GM12878 (cell line): ENCODE results near the gene MEIOC. TPM values are rescaled to one million over a fixed set of nuclear protein-coding genes. Genes with fewer than 3 reads are reported as not detected.
A peak's percentile ranks its signal among the peaks of the same experiment; 100 is the strongest.
"Not testable (repeated sequence)": the region's sequence is repeated elsewhere in the genome, so short reads cannot be mapped to it uniquely, and the experiment has no call there.

Experiments used
- ATAC-seq: fragments of 200-7000 bp; cut with Tn5 transposase; 3 replicates; pipeline ENCODE4 v1.9.1; 2020; ENCODE audit warnings: mild to moderate bottlenecking, moderate library complexity
- BruUV-seq: library from RNA; stranded (reverse); fragments of 400-500 nt; replicated peaks from 2 replicates; lab custom pipeline; 2021; lab: Mats Ljungman, UMichigan
- CTCF ChIA-PET: fragments of 300-600 bp; sonication (Branson Sonifier 250); formaldehyde crosslinking; extraction: SDS; loops from one replicate; lab custom pipeline; 2021; ENCODE audit warnings: inconsistent platforms; lab: Yijun Ruan, JAX
- POLR2A ChIA-PET: fragments of 350-600 bp; formaldehyde crosslinking; extraction: SDS; loops from one replicate; lab custom pipeline; 2021; ENCODE audit warnings: inconsistent platforms; lab: Charles Lee
- RAD21 ChIA-PET: fragments of 300-600 bp; sonication (Branson Sonifier 250); formaldehyde crosslinking; loops from one replicate; lab custom pipeline; 2023; ENCODE audit warnings: antibody characterized with exemption; ENCODE audit not compliant: unreplicated experiment; lab: Charles Lee
- SMC1A ChIA-PET: fragments of 300-600 bp; sonication (Branson Sonifier 250); formaldehyde crosslinking; loops from one replicate; lab custom pipeline; 2023; ENCODE audit not compliant: unreplicated experiment, uncharacterized antibody; lab: Charles Lee
- DNase-seq: peaks from one replicate; pipeline ENCODE4 v3.0.0-alpha.2; 2011; ENCODE audit warnings: low read depth, low spot score
- FAIRE-seq: peaks from 3 replicates; lab custom pipeline; 2011; peaks lifted over from hg19 to GRCh38; lab: Jason Lieb, UNC
- H2AFZ ChIP-seq: 2 replicates; pipeline ENCODE4 v1.6.0; 2011; ENCODE audit warnings: low read depth, low read length, control low read depth; ENCODE audit not compliant: control insufficient read depth
- H3K27ac ChIP-seq: 2 replicates; pipeline ENCODE4 v1.5.1; 2011; ENCODE audit warnings: control low read depth; ENCODE audit not compliant: control insufficient read depth, insufficient read depth
- H3K27me3 ChIP-seq, 2 experiments: replicated peaks in 1 of 2; 2 replicates each; pipeline versions ENCODE4 v1.6.0 to v1.6.1; 2011; ENCODE audit warnings: low read length in 1 of 2; ENCODE audit not compliant: control insufficient read depth in 2 of 2, insufficient read depth in 2 of 2
- H3K36me3 ChIP-seq, 2 experiments: 2 replicates each; pipeline ENCODE4 v1.5.1; 2011; ENCODE audit warnings: low read length in 1 of 2; ENCODE audit not compliant: control insufficient read depth in 2 of 2, insufficient read depth in 2 of 2
- H3K4me1 ChIP-seq: 2 replicates; pipeline ENCODE4 v1.6.1; 2011; ENCODE audit warnings: mild to moderate bottlenecking, low read length, moderate library complexity, mixed read lengths; ENCODE audit not compliant: control insufficient read depth, insufficient read depth
- H3K4me2 ChIP-seq: 2 replicates; pipeline ENCODE4 v1.6.0; 2011; ENCODE audit warnings: control low read depth; ENCODE audit not compliant: control insufficient read depth, insufficient read depth
- H3K4me3 ChIP-seq: fragments of 200-600 bp; sonication (generic); 2 replicates; pipeline ENCODE4 v1.5.1; 2016
- H3K79me2 ChIP-seq: 2 replicates; pipeline ENCODE4 v1.6.0; 2011; ENCODE audit warnings: low read length; ENCODE audit not compliant: control insufficient read depth, insufficient read depth
- H3K9ac ChIP-seq: 2 replicates; pipeline ENCODE4 v1.8.0; 2011; ENCODE audit warnings: low read length, control low read depth, mixed read lengths; ENCODE audit not compliant: control insufficient read depth, insufficient read depth
- H3K9me3 ChIP-seq: replicated peaks from 3 replicates; pipeline ENCODE4 v1.5.1; 2011; ENCODE audit warnings: mild to moderate bottlenecking, low read length; ENCODE audit not compliant: control insufficient read depth, insufficient read depth
- H4K20me1 ChIP-seq: 2 replicates; pipeline ENCODE4 v1.6.0; 2011; ENCODE audit not compliant: control insufficient read depth, insufficient read depth
- BCL3 ChIP-seq: IDR thresholded peaks from 2 replicates; pipeline ENCODE4 v1.6.1; 2011; ENCODE audit warnings: borderline replicate concordance, low read depth, mild to moderate bottlenecking, moderate library complexity, low read length; ENCODE audit not compliant: insufficient read depth, poor library complexity, severe bottlenecking
- CREB1 ChIP-seq: IDR thresholded peaks from 2 replicates; pipeline ENCODE4 v1.6.1; 2012; ENCODE audit warnings: low read depth, mild to moderate bottlenecking, inconsistent platforms
- CTCF ChIP-seq, 3 experiments: IDR thresholded peaks in 2 of 3; conservative IDR thresholded peaks in 1 of 3; 2 replicates each; pipeline ENCODE4 v1.5.1; 2011; ENCODE audit warnings: low read depth in 3 of 3, low read length in 3 of 3, mild to moderate bottlenecking in 3 of 3, control low read depth in 2 of 3, moderate library complexity in 2 of 3, inconsistent platforms in 1 of 3, mixed read lengths in 1 of 3; ENCODE audit not compliant: control insufficient read depth in 2 of 3, insufficient read depth in 1 of 3; ENCODE audit errors: extremely low read depth in 1 of 3
- HDGF ChIP-seq: fragments of 450-650 bp; IDR thresholded peaks from 2 replicates; pipeline ENCODE4 v1.6.1; 2016; ENCODE audit warnings: antibody characterized with exemption
- NBN ChIP-seq: fragments of 450-650 bp; IDR thresholded peaks from 2 replicates; pipeline ENCODE4 v1.6.1; 2016
- NRF1 ChIP-seq: conservative IDR thresholded peaks from 2 replicates; pipeline ENCODE4 v1.6.1; 2011; ENCODE audit warnings: mild to moderate bottlenecking, low read depth, low read length, improper control_type of control experiment
- PBX3 ChIP-seq: IDR thresholded peaks from 2 replicates; pipeline ENCODE4 v1.6.1; 2011; ENCODE audit warnings: mild to moderate bottlenecking, low read depth, low read length, moderate library complexity; ENCODE audit not compliant: insufficient replicate concordance
- PKNOX1 ChIP-seq: fragments of 450-650 bp; IDR thresholded peaks from 2 replicates; pipeline ENCODE4 v1.6.1; 2016; ENCODE audit warnings: mild to moderate bottlenecking
- WGBS: methylation state at CpG from one replicate; pipeline ENCODE4 v1.1.6; 2016; ENCODE audit warnings: low lambda C conversion rate; ENCODE audit not compliant: insufficient replicate concordance, insufficient coverage; ENCODE audit errors: missing lambda C conversion rate; 5-methylcytosine and 5-hydroxymethylcytosine counted together
- in situ Hi-C: fragments of 300-500 bp; cut with MboI; formaldehyde crosslinking; loops from 9 replicates; pipeline ENCODE4 v1.14.3; 2018; ENCODE audit warnings: mixed read lengths
- intact Hi-C: fragments of 100-400 bp; cut with micrococcal nuclease; formaldehyde crosslinking; loops from one replicate; pipeline ENCODE4 v1.14.2; 2022; ENCODE audit not compliant: unreplicated experiment
- polyA plus RNA-seq, 11 experiments: library from polyadenylated mRNA; depleted of rRNA in 4 of 11; unstranded in 6 of 11; stranded (reverse) in 5 of 11; fragments of >200 nt; fragmentation: Nextera tagmentation in 4 of 11; fragmentation: Illumina TruSeq in 1 of 11; extraction: Ambion mirVana in 4 of 11; extraction: Trizol in 1 of 11; gene quantifications; 1 replicate in 1 of 11; 2 replicates in 10 of 11; pipeline versions ENCODE4 v1.2.1 to v1.2.3, GENCODE V29; 2011 to 2016; ENCODE audit warnings: inconsistent platforms in 2 of 11, missing spikeins in 2 of 11, low read depth in 1 of 11
- total RNA-seq, 4 experiments: library from RNA; depleted of rRNA in 3 of 4; stranded (reverse); fragments of >200 nt in 3 of 4; fragmentation: Illumina TruSeq in 1 of 4; extraction: Trizol in 1 of 4; gene quantifications; 2 replicates each; pipeline versions ENCODE4 v1.2.1 to v1.2.3, GENCODE V29; 2013 to 2021

Gene MEIOC
- total and polyA plus RNA-seq, 10 of the 15 experiments (the other 5 are each of a cell fraction or from before 2014, with no cell fraction given), result 0.01 to 0.48 (median 0.12) TPM; not detected in 4

- TF ChIP-seq PKNOX1 (no peak), NBN (0 out of 2 replicates have a peak, but pooled peaks have one; percentile 44), NRF1 (peak; percentile 69), CREB1 (0 out of 2 replicates have a peak, but pooled peaks have one; percentile 34)
Measured at GRCh38 chr17:44689477-44690217, 33.4 kb downstream of the MEIOC start, which contains the start of gene CCDC43 (continued).

GRCh38 chr17:44690746-44691306 is 34.6 kb downstream of the MEIOC start:
- H4K20me1 ChIP-seq, H3K9ac ChIP-seq, H2AFZ ChIP-seq, in situ Hi-C loops, BruUV-seq, intact Hi-C loops, FAIRE-seq, DNase-seq, H3K27me3 ChIP-seq, H3K4me3 ChIP-seq, H3K27ac ChIP-seq, H3K9me3 ChIP-seq, H3K4me1 ChIP-seq, H3K36me3 ChIP-seq: not testable (repeated sequence)
- peak; percentile 52 for ATAC-seq
- RAD21 ChIA-PET, result interaction anchor here (0.5 to 1.1 kb wide), 3 partner anchors 21 to 145 kb away, joined by 3 to 4 read pairs (median 4); no protein-coding TSS in a partner anchor
- Histone ChIP-seq H3K4me2 (peak overlapping the region; percentile 87; the same call in 1 of the 2 replicates), H3K79me2 (peaks cover 18% of the 10 kb centered on the region)
- POLR2A ChIA-PET, result interaction anchor here (1.0 to 2.6 kb wide), 2 partner anchors 17 to 208 kb away, joined by 3 to 10 read pairs; partner anchors contain the start of genes DBF4B and EFTUD2
- TF ChIP-seq CTCF (IDR thresholded peaks at IDR 0.05 in 2 of 3, conservative IDR thresholded peaks at IDR 0.05 in 1 of 3; ENCODE audit: control insufficient read depth in 2 of 3, extremely low read depth in 1 of 3, insufficient read depth in 1 of 3, low read depth in 3 of 3, low read length in 3 of 3) (peak; percentile 33 to 36 (median 33); a peak in 4 of 6 replicates), BCL3 (peak; percentile 60), PBX3 (peak; percentile 3), HDGF (0 out of 2 replicates have a peak, but pooled peaks have one; percentile 35)
- WGBS, result 84% methylated on average over 21 of the region's 21 CpGs
- CTCF ChIA-PET, result interaction anchor here (0.6 to 2.5 kb wide), 12 partner anchors 9 to 187 kb away, joined by 3 to 28 read pairs (median 3); partner anchors contain the start of gene DBF4B
- SMC1A ChIA-PET, result interaction anchor here (0.9 to 1.4 kb wide), 3 partner anchors 10 to 19 kb away, joined by 3 to 4 read pairs (median 4); partner anchors contain the start of gene DBF4B
